ENCODE data around the gene TMED5. TPM values are rescaled to one million over a fixed set of nuclear protein-coding genes. Genes with fewer than 3 reads are reported as not detected.

The TMED5 gene
- total RNA-seq, 4 donors from 2014 or later = 23.9 to 34.4 (median 26.9) TPM

DNA sequence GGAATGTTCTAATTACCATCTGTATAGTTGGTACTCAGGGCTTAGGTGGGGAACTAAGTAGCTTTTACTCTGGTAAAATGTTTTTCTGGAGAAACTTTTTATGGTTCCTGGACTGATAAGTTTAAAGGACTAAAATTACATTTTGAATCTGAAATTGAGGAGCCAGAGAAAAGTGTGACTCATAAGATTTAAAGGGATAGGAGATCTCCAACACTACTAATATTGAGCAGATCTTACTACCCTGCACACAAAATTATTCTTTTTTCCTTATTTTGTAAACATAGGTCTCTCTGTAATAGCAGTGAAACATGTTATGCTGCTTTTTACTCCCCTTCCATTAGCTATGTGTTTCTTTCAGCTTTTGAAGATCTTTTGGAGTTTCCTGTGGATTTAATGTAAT is 68.7 kb downstream of the TMED5 start:
- no peak overlapping the region for H3K4me3 ChIP-seq (ENCODE audit: low read depth, poor library complexity, severe bottlenecking)
- TF ChIP-seq, protein P1, sequence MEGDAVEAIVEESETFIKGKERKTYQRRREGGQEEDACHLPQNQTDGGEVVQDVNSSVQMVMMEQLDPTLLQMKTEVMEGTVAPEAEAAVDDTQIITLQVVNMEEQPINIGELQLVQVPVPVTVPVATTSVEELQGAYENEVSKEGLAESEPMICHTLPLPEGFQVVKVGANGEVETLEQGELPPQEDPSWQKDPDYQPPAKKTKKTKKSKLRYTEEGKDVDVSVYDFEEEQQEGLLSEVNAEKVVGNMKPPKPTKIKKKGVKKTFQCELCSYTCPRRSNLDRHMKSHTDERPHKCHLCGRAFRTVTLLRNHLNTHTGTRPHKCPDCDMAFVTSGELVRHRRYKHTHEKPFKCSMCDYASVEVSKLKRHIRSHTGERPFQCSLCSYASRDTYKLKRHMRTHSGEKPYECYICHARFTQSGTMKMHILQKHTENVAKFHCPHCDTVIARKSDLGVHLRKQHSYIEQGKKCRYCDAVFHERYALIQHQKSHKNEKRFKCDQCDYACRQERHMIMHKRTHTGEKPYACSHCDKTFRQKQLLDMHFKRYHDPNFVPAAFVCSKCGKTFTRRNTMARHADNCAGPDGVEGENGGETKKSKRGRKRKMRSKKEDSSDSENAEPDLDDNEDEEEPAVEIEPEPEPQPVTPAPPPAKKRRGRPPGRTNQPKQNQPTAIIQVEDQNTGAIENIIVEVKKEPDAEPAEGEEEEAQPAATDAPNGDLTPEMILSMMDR (IDR thresholded peaks at IDR 0.05) = no peak
- TF ChIP-seq POLR2A (IDR thresholded peaks at IDR 0.05) = no peak
- no peak for DNase-seq (ENCODE audit: low spot score in 2 of 2)
- intact Hi-C loops (cut with DNase I; ENCODE audit: low total_unique reads) = no loop called here

DNA sequence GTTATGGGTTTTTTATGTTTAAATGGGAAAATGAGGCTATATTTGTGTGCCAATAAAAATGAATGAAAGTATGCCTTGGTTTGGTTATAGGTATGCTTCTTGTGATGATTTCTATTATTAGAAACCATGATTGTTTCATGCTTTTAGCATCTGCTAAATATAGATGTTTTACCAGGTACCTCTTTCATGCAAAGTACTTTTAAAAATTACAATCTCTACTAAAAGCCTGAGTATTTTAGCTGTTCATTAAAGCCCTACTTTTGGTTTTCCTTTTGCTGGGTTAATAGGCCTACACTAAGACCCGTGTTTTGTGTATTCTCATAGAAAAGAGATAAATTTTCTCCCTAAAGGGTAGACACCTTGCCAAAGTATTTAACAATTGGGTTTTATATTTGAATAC is 69.1 kb downstream of the TMED5 start:
- DNase-seq (ENCODE audit: low spot score in 2 of 2) = no peak
- 82 to 85% methylated on average over 1 of the region's 1 CpG for WGBS, 2 donors
- TF ChIP-seq POLR2A (IDR thresholded peaks at IDR 0.05) = no peak
- TF ChIP-seq, protein P1 (IDR thresholded peaks at IDR 0.05) = no peak
- intact Hi-C loops (cut with DNase I; ENCODE audit: low total_unique reads) = no loop called here
- H3K4me3 ChIP-seq (ENCODE audit: low read depth, poor library complexity, severe bottlenecking) = no peak overlapping the region

DNA sequence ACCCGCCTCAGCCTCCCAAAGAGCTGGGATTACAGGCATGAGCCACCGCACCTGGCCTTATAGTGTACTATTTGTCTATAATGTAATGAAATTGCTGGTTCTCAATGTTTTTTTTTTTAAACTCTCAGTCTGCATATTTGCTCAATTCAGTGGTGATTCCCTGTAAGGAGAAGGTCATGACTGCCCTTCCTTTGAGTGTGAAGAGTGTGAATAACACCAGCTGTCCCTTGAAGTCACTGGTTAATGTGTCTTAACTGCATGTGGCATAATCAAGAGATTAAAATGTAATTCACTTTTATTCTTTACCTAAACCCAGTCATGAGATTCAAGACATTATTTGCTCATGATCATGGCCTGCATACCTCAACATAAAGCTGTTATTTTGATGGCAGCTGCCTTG is 70.6 kb downstream of the TMED5 start:
- no peak overlapping the region for H3K4me3 ChIP-seq (ENCODE audit: low read depth, poor library complexity, severe bottlenecking)
- 98 to 100% methylated on average over 2 of the region's 2 CpGs for WGBS, 2 donors
- intact Hi-C loops (cut with DNase I; ENCODE audit: low total_unique reads) = no loop called here
- TF ChIP-seq, protein P1 (IDR thresholded peaks at IDR 0.05) = no peak
- TF ChIP-seq POLR2A (IDR thresholded peaks at IDR 0.05) = no peak
- no peak for DNase-seq (ENCODE audit: low spot score in 2 of 2)

DNA sequence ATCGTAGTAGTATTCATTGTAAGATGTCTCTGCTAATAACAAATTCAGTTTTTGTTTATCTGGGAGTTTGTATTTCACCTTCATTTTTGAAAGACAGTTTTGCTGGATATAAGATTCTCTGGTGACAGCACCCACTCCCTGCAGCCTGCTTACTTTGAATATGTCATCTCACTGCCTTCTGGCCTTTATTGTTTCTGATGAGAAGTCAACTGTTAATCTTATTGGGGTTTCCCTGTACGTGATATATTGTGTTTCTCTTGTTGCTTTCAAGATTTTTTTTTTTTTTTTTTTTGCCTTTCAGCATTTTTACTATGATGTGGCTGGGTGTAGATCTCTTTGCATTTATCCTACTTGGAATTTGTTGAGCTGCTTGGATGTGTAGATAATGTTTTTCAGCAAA is 71.9 kb downstream of the TMED5 start:
- DNase-seq (ENCODE audit: low spot score in 2 of 2) = no peak
- no peak for TF ChIP-seq POLR2A (IDR thresholded peaks at IDR 0.05)
- TF ChIP-seq, protein P1 (IDR thresholded peaks at IDR 0.05) = no peak
- H3K4me3 ChIP-seq (ENCODE audit: low read depth, poor library complexity, severe bottlenecking) = no peak overlapping the region
- intact Hi-C loops (cut with DNase I; ENCODE audit: low total_unique reads) = no loop called here
- WGBS, 2 donors = 96% methylated on average over 2 of the region's 2 CpGs

DNA sequence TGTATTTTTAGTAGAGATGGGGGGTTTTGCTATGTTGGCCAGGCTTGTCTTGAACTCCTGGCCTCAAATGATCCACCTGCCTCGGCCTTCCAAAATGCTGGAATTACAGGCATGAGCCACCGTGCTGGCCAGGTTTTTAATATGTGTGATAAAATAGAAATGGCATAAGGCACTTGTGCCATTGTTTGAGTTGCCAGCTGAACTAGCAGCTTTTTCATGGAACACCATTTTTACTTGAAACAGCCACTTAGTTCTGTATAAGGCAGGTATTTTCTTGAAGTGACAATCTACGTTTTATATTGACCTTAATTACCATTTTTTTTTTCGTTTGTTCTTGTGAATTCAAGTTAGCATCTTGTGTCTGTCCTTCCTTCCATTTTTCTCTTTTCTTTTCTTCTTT is 72.8 kb downstream of the TMED5 start:
- TF ChIP-seq, protein P1 (IDR thresholded peaks at IDR 0.05) = no peak
- no peak for TF ChIP-seq POLR2A (IDR thresholded peaks at IDR 0.05)
- no peak overlapping the region for H3K4me3 ChIP-seq (ENCODE audit: low read depth, poor library complexity, severe bottlenecking)
- WGBS, 2 donors = 95 to 98% methylated on average over 4 of the region's 4 CpGs
- intact Hi-C loops (cut with DNase I; ENCODE audit: low total_unique reads) = no loop called here
- no peak for DNase-seq (ENCODE audit: low spot score in 2 of 2)

DNA sequence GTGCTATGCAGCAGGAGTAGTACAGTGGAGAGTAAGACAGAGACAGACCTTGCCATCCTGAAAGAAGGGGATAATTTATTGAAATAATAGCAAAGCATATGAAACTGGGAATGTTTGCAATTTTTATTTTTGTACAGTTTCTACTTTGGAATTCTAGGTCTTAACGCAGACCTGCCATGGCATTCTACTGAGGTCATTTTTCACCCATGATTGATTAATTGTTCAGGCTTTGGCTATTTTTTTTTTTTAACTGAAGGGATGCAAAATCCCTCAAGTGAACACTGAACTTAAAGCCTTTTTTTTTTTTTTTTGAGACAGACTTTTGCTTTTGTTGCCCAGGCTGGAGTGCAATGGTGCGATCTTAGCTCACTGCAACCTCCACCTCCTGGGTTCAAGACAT is 74.0 kb downstream of the TMED5 start:
- 89% methylated on average over 2 of the region's 2 CpGs for WGBS, 2 donors
- no peak overlapping the region for H3K4me3 ChIP-seq (ENCODE audit: low read depth, poor library complexity, severe bottlenecking)
- intact Hi-C loops (cut with DNase I; ENCODE audit: low total_unique reads) = no loop called here
- no peak for DNase-seq (ENCODE audit: low spot score in 2 of 2)
- TF ChIP-seq POLR2A (IDR thresholded peaks at IDR 0.05) = no peak
- TF ChIP-seq, protein P1 (IDR thresholded peaks at IDR 0.05) = no peak
